K562 (cell line): ENCODE data around the gene CRYBG2. TPM values are rescaled to one million over a fixed set of nuclear protein-coding genes. Genes with fewer than 3 reads are reported as not detected.

Experiments used
- EZH2 ChIP-seq: IDR thresholded peaks from 2 replicates; pipeline ENCODE4 v1.6.1; 2012; ENCODE audit warnings: low read depth, mild to moderate bottlenecking, inconsistent platforms, low read length, borderline replicate concordance
- GTF2F1 ChIP-seq: IDR thresholded peaks from 2 replicates; pipeline ENCODE4 v1.6.1; 2011; ENCODE audit warnings: low read depth, low read length, improper control_type of control experiment
- HMGXB4 ChIP-seq: sonication (generic); formaldehyde crosslinking; IDR thresholded peaks from 2 replicates; pipeline ENCODE4 v1.8.1; 2023; ENCODE audit warnings: mild to moderate bottlenecking, missing genetic modification reagents
- HSF4 ChIP-seq: fragments of 250-450 bp; sonication (Bioruptor Pico); IDR thresholded peaks from 2 replicates; pipeline ENCODE4 v2.1.2; 2022; ENCODE audit warnings: mild to moderate bottlenecking, moderate library complexity, borderline replicate concordance
- NCOR1 ChIP-seq: fragments of 450-650 bp; IDR thresholded peaks from 2 replicates; pipeline ENCODE4 v1.6.1; 2016; ENCODE audit warnings: mild to moderate bottlenecking, moderate library complexity
- NR1H2 ChIP-seq: sonication (generic); formaldehyde crosslinking; IDR thresholded peaks from 2 replicates; pipeline ENCODE4 v1.4.0; 2020; ENCODE audit warnings: mild to moderate bottlenecking, missing genetic modification reagents
- NRF1 ChIP-seq, 2 experiments: fragments of 450-650 bp; IDR thresholded peaks in 1 of 2; conservative IDR thresholded peaks in 1 of 2; 2 replicates each; pipeline ENCODE4 v1.6.1; 2014; ENCODE audit warnings: mild to moderate bottlenecking in 2 of 2
- RNF2 ChIP-seq: sonication (generic); IDR thresholded peaks from 2 replicates; pipeline ENCODE4 v1.6.1; 2016
- SP1 ChIP-seq: sonication (generic); formaldehyde crosslinking; IDR thresholded peaks from 2 replicates; pipeline ENCODE4 v1.8.1; 2022; ENCODE audit warnings: mild to moderate bottlenecking, missing genetic modification reagents
- TFAM ChIP-seq: fragments of 250-450 bp; sonication (Bioruptor Pico); conservative IDR thresholded peaks from 2 replicates; pipeline ENCODE4 v1.5.0; 2021; ENCODE audit warnings: mild to moderate bottlenecking, moderate library complexity
- YBX1 ChIP-seq: fragments of 450-650 bp; IDR thresholded peaks from 2 replicates; pipeline ENCODE4 v1.7.1; 2016; ENCODE audit warnings: mild to moderate bottlenecking
- ZBTB26 ChIP-seq: fragments of 450-650 bp; formaldehyde crosslinking; IDR thresholded peaks from 2 replicates; pipeline ENCODE4 v1.4.0; 2022; ENCODE audit warnings: missing genetic modification characterization
- ZBTB40 ChIP-seq, 2 experiments: fragments of 450-650 bp in 1 of 2; sonication (generic) in 1 of 2; formaldehyde crosslinking in 1 of 2; IDR thresholded peaks; 2 replicates each; pipeline versions ENCODE4 v1.7.1 to v1.9.0; 2016 to 2022; ENCODE audit warnings: inconsistent platforms in 1 of 2, mild to moderate bottlenecking in 1 of 2, missing genetic modification reagents in 1 of 2
- ZNF551 ChIP-seq: fragments of 250-450 bp; sonication (Bioruptor Pico); IDR thresholded peaks from 2 replicates; pipeline ENCODE4 v1.5.0; 2021; ENCODE audit warnings: mild to moderate bottlenecking, moderate library complexity
- ZNF766 ChIP-seq: fragments of 200-800 bp; sonication (Bioruptor generic); conservative IDR thresholded peaks from 2 replicates; pipeline ENCODE4 v1.6.1; 2016; ENCODE audit warnings: missing genetic modification characterization, missing compliant biosample characterization
- polyA plus RNA-seq, 8 experiments: library from polyadenylated mRNA; depleted of rRNA in 4 of 8; stranded (reverse) in 5 of 8; unstranded in 3 of 8; fragments of >200 nt; fragmentation: Nextera tagmentation in 2 of 8; fragmentation: Illumina TruSeq in 1 of 8; extraction: Ambion mirVana in 2 of 8; extraction: Trizol in 1 of 8; gene quantifications; 2 replicates each; pipeline versions ENCODE4 v1.2.1 to v1.2.3, GENCODE V29; 2011 to 2014; ENCODE audit warnings: inconsistent platforms in 1 of 8, missing spikeins in 1 of 8
- total RNA-seq, 7 experiments: library from RNA; depleted of rRNA in 6 of 7; stranded (reverse); fragments of >200 nt in 6 of 7; fragmentation: Illumina TruSeq in 2 of 7; extraction: Trizol in 2 of 7; gene quantifications; 2 replicates each; pipeline versions ENCODE4 v1.2.1 to v1.2.3, GENCODE V29; 2011 to 2021; ENCODE audit warnings: low replicate concordance in 1 of 7

Gene CRYBG2
- total and polyA plus RNA-seq, 9 of the 15 experiments (the other 6 are each of a cell fraction or from before 2014, with no cell fraction given), result 0.39 to 8.5 (median 3.7) TPM

- TF ChIP-seq ZBTB26 (CRISPR knock-in tag), result peak; percentile 93
- peak; percentile 97 for TF ChIP-seq SP1
- TF ChIP-seq ZNF766 (CRISPR knock-in tag), result peak; percentile 94; the same call in 1 of the 2 replicates
- no peak for TF ChIP-seq EZH2
- TF ChIP-seq NR1H2 (CRISPR knock-in tag), result peak; percentile 83; the same call in 1 of the 2 replicates
- TF ChIP-seq YBX1, result no peak
- no peak for TF ChIP-seq TFAM (CRISPR knock-in tag)
- TF ChIP-seq HMGXB4 (CRISPR knock-in tag), result peak; percentile 89; the same call in 1 of the 2 replicates
- TF ChIP-seq RNF2, result peak; percentile 98
- no peak for TF ChIP-seq NCOR1
- no peak for TF ChIP-seq ZNF551
- TF ChIP-seq GTF2F1, result 0 out of 2 replicates have a peak, but pooled peaks have one; percentile 42
- TF ChIP-seq HSF4, result peak; percentile 91; the same call in 1 of the 2 replicates
- TF ChIP-seq NRF1 (conservative IDR thresholded peaks at IDR 0.05 in 1 of 2, IDR thresholded peaks at IDR 0.05 in 1 of 2), result peak; percentile 84 to 86
- TF ChIP-seq ZBTB40 (IDR thresholded peaks at IDR 0.05), result peak; percentile 63; the same call in 1 of the 2 replicates
- TF ChIP-seq ZBTB40 (CRISPR knock-in tag; IDR thresholded peaks at IDR 0.05), result peak; percentile 86
These were observed 17.3 kb downstream of the CRYBG2 start (continued) for GRCh38 chr1:26336477-26337205.
